ENCODE measurements around the gene GUCY1A2.

The GUCY1A2 gene

DNA sequence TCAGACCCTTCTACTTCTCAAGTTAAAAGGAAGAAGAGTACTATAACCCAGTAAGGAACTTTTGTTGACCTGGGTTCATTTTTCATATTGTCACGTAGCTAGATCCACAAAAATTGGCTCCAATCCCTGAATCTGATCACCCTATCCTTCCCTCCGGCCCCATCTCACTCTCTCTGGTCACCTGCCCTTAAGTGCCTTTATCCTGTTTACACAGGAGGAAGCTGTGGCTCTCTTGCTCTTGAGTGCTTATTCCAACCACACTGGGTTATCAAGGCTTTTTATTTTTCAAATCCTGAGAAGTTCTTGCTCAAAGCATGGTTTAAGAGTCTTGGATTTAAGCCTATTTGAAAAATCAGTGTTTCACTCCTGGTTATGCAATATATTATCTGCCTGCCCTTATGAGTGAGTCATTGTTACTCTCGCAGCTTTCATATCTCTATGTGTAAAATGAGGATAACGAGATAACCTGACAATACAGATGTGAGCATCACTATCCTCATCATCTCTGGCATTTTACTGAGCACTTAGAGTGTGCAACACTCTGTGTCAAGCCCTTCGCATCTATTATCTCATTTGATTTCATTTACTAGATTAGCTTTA, 293.9 kb downstream of the GUCY1A2 start:
- DNase-seq, result no peak

GRCh38 chr11:106723071-106723470, 295.2 kb downstream of the GUCY1A2 start:
- DNase-seq, result no peak

DNA sequence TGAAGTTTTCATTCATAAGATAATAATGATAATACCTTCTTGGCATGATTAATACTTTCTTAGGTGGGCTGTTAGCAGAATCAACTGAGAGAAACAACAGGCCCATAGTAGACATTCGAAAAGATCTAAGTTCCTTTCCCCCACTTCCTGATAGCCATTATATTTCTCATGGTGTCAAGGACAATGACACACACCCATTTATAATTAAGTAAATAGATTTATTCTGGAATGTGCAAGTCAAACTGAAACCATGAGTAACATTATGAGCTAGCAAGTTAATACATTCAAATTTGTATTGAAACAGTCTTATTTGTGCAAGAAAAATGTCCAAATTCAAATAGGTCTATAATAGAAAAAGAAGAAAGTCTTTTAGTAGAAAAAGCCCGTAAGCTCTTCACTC, 301.1 kb downstream of the GUCY1A2 start:
- no peak for DNase-seq

DNA sequence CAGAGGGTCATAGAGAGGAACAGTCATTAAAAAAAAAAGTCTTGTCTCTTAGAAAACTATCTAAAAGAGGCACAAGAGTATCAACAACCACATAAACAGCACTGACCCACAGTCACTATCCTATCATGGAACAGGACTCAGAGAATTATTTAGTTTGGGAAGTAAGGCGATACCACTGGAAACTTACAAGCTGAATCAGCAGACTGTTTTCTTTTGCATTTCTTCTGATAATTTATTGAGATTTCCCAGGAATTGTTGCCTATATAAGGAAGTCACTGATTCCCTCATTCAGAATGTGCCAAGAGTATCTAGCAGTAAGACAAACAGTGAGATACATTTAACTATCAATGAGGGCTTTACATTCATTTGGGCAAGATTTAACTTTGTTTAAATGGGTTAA, 304.1 kb downstream of the GUCY1A2 start:
- no peak for DNase-seq

GRCh38 chr11:106708348-106708747, 309.9 kb downstream of the GUCY1A2 start:
- DNase-seq, result no peak

DNA sequence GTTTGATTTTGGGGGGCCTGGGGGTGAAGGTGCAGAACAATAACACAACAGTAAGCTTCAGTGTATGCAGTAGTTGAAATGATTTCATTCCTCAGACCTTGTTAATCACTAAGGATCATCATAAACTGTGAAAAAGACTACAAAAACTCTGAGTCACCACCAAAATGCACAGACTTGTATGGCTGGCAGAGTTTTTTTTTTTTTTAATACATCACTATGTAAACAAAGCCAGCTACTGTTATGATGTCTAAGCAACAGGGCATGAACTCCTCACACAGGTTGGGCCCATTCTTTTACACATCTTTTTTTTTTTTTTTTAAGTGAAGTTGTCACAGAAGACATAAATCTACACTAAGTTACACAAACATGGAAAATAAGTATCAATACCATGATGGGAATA, 311.9 kb downstream of the GUCY1A2 start:
- DNase-seq, result no peak

DNA sequence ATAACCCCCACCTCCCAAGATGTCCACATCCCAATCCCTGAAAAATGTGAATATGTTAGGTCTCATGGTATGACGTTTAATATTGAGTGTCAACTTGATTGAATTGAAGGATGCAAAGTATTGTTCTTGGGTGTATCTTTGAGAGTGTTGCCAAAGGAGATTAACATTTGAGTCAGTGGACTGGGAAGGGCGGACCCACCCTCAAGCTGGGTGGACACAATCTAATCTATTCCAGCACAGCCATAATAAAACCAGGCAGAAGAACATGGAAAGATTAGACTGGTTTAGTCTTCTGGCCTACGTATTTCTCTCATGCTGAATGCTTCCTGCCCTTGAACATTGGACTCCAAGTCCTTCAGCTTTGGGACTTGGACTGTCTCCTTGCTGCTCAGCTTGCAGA, 315.5 kb downstream of the GUCY1A2 start:
- DNase-seq, result no peak

- no peak for DNase-seq
Observed at GRCh38 chr11:106697058-106697457, 321.2 kb downstream of the GUCY1A2 start.

DNA sequence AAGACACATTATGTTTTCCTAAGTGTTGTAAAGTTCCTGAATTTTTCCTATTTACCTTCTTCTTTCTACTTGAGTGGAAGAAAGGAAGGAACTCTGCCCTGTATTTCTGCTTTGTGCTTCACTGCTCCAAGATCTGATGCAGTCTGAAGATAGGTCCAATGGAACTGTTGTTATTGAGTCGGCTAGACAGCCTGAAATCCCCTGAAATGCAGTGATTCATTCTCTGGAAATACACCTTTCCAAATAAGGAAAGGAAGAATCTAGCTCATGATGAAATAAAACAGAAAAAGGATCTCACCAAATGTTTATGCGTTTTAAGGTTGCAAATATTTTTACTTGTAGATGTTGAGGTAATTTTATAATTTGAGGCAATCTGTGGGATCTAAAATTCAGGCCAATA, 322.8 kb downstream of the GUCY1A2 start:
- no peak for DNase-seq

DNA sequence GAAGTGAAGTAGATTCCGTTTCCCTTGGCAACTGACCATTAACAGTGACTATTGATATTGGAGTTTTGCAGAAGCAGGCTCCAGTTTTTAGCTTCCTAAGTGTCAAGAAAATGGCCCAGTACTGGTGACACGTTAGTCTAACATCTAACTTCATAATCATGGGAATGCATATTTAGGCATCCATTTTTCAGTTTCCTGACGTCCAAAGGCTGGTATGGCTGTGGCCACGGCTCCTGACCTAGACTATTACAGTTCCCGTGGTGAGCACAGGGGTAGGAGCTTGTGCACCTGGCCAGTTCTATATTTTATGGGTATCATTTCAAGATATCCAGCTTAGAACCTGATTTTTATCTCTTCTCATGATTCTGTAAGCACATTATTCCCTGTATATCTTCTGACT, 323.8 kb downstream of the GUCY1A2 start:
- DNase-seq, result no peak

DNA sequence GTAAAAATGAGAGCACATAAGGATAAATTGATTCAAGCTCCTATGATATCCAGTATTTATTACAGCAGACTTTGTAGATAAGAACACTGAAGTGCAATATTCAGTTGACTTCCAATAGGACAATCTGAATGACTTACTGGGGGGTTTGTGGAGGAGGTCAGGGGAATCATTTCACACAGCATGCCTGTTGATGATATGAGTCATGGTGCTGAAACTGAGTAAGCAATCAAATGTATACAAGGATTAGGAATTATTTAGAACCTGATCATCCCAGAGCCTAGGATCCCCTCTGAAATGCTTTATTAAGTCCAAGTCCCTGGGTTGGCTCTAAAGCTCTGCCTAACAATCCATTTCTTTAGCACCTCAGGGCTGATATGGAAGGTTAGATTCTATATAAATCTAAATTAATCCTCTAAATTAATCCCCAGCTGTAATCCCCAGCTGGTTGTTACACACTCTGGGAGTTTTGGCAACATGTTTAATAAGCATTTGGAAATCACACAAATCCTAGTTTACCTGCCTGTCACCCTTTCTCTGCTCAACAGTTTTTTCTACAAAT, 326.4 kb downstream of the GUCY1A2 start:
- no peak for DNase-seq

GRCh38 chr11:106690923-106691322, 327.4 kb downstream of the GUCY1A2 start:
- DNase-seq, result no peak

- no peak for DNase-seq
Observed at GRCh38 chr11:106684944-106685343, 333.3 kb downstream of the GUCY1A2 start.

DNA sequence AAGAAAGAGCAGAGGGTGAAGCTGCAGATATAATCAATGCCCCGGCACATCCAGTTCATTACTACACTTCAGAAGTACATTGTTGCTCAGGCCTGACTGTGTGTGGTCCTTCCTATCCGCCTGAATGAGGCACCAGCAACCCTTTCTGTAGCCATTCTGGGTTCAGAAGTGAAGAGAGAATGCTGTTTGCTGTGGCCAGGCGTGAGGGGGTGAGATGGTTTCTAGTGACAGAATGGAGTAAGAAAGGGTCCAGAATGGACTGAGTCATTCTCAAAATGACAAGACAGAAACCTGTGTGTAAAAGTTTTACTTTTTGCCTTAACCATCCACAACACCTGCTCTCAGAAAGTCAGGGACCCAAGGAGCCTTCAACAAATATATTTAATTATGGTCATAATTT, 334.8 kb downstream of the GUCY1A2 start:
- DNase-seq, result no peak

DNA sequence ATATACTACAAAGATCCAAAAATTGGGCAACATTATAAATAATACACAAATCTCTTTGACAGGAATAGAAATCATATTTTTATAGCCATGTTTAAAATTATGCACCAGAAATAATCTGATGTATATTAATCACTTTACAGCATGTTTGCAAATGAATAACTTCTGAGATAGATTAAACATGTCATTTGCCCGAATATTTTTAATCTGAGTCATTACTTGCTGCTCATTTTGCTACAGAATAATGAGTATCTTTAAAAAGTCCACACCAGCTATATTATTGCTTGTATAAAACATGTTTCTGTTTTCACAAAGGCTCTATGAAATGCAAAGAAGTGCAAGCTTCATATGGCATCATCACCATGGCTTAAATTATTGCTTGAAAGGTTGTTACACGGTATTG, 336.8 kb downstream of the GUCY1A2 start:
- DNase-seq, result no peak

DNA sequence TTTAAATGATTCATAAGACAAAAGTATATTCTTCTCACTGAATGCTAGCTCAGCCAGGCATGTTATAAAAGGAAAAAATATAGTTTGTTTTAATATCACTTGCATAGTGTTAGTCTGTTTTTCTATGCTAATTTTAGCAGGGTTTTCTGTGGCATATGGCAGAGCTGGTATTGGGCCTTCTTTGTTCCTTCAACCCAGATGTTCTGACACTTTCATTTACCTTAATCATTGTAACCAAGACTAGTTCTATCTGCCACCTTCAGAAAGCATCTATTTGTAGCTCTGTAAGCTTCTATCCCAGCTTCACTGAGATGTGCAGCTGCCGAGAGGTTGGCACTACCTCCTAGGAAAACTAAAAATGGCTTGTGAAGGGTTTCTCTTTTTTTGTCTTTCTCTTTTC, 338.7 kb downstream of the GUCY1A2 start:
- no peak for DNase-seq

DNA sequence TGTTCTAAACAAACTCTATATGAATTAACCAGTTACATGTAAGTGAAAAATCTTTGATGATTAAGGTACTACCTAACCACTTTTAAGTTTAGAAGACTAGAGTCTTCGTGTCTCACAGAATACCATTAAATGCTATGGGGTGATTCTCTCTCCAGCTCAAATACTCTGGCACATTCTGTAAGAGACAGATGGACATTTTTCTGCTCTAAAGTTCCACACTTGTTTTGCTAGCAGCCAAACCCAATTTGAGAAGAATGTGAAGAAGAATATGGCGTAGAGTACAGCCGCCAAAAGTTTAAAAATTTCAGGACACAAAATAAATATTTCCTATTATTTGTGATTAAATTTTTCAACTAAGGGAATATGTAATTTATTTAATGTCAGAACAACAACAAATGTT, 339.1 kb downstream of the GUCY1A2 start:
- no peak for DNase-seq

DNA sequence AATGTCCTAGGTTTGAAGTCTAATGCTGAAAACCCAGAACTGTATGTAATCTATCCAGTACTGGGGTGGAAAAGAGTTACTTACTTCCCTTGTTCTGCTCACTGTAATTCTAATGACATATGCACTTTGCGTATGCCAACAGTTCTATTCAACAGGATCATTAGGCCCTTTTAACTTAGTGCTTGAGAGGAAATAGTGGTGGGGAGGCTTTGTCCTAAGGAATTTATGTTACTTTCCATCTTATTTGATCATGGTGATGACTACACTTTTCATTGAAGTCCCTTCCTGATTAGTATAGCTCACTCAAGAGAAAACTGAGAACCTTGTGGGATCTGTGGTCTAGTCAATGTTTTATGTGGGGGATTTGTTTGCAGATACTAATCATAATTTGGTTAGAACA, 348.2 kb downstream of the GUCY1A2 start:
- DNase-seq, result no peak

DNA sequence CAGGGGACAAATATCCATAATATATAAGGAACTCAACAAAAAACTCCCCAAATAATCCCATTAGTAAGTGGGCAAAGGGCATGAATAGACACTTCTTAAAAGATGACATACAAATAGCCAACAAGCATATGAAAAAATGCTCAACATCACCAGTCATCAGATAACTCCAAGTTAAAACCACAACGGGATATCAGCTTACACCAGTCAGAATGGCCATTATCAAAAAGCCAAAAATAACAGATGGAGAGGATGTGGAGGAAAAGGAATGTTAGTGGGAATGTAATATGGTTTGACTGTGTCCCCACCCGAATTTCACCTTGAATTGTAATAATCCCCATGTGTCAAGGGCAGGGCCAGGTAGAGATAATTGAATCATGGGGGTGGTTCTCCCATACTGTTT, 350.1 kb downstream of the GUCY1A2 start:
- DNase-seq, result no peak

GRCh38 chr11:106656646-106657045, 361.6 kb downstream of the GUCY1A2 start:
- no peak for DNase-seq

GRCh38 chr11:106644824-106645223, 373.5 kb downstream of the GUCY1A2 start:
- no peak for DNase-seq

DNA sequence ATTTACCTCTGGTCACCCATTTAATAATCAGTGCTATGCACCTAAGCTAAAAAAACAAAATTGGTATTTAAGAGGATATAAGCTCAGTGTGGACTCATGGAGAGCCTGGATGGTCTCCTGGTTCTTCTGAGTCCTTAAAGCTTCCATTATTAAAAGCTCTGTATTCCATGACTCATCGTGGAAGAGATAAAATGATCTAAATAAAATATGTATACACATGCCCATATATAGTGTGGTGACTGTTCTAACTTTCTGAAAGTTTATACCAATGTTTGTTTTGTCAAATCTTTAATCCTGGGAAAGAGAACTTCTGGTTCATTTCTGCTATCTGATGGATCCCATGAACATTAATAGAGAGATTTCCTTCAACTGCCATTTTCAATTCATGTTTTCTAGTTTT, 375.9 kb downstream of the GUCY1A2 start:
- no peak for DNase-seq

GRCh38 chr11:106632283-106632682, 386.0 kb downstream of the GUCY1A2 start:
- DNase-seq, result no peak

DNA sequence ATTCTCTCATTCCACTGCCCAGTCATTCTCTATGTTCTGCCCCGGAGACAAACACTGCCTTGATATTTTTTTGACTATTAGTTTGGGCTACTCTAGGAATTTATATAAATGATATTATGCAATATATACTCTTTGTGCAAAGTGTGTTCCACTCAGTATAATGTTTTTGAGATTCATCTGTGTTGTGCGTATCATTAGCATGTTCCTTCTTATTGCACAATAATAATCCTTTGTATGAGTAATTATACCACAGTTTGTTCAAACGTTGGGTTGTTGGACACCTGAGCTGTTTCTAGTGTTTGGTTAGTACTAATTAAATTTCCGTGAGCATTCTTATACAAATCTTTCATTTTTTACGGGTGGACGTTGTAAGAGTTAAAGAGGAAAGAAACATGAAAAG, 390.6 kb downstream of the GUCY1A2 start:
- no peak for DNase-seq

GRCh38 chr11:106625566-106625965, 392.7 kb downstream of the GUCY1A2 start:
- no peak for DNase-seq

DNA sequence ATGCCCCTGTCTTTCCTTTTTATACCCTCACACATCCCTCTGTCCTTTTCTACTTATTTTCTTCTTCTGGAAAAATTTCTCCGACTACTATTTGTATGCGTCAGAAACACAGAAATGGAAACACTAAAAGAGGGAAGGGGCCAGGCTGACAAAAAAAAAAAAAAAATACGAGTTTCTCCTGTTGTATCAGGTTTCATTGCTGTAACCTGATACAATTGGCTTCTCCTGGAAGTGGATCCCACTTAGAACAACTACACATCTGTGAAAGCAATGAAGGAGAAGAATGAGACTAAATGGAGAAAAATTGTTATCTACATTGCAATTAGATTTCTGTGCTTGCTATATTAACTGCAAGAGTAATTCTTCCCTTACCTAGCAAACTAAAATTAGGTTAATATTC, 393.9 kb downstream of the GUCY1A2 start:
- DNase-seq, result no peak
